Keratinocyte (primary cell): Measurements from ENCODE around the gene ADAMTSL3. TPM values are rescaled to one million over a fixed set of nuclear protein-coding genes. Genes with fewer than 3 reads are reported as not detected.
"Not testable (repeated sequence)": the region's sequence is repeated elsewhere in the genome, so short reads cannot be mapped to it uniquely, and the experiment has no call there.

ENCODE experiments used
- DNase-seq: peaks from one replicate; pipeline ENCODE4 v3.0.0-alpha.2; 2011; ENCODE audit warnings: low read depth, missing footprints, low spot score
- FAIRE-seq: peaks from 2 replicates; lab custom pipeline; 2011; peaks lifted over from hg19 to GRCh38; lab: Jason Lieb, UNC
- H2AFZ ChIP-seq: 2 replicates; pipeline ENCODE4 v1.6.0; 2012; ENCODE audit warnings: low read length, control low read depth, inconsistent platforms; ENCODE audit not compliant: control insufficient read depth
- H3K27ac ChIP-seq: 2 replicates; pipeline ENCODE4 v1.5.1; 2011; ENCODE audit warnings: low read length; ENCODE audit not compliant: control insufficient read depth, insufficient read depth
- H3K27me3 ChIP-seq: 3 replicates; pipeline ENCODE4 v1.6.0; 2011; ENCODE audit warnings: low read length; ENCODE audit not compliant: control insufficient read depth, insufficient read depth; ENCODE audit errors: extremely low read depth
- H3K36me3 ChIP-seq, 2 experiments: 2 replicates in 1 of 2; 3 replicates in 1 of 2; pipeline ENCODE4 v1.5.1; 2011; ENCODE audit warnings: low read length in 2 of 2, mild to moderate bottlenecking in 1 of 2; ENCODE audit not compliant: control insufficient read depth in 2 of 2, insufficient read depth in 2 of 2; ENCODE audit errors: extremely low read depth in 1 of 2
- H3K4me1 ChIP-seq: 3 replicates; pipeline ENCODE4 v1.5.1; 2011; ENCODE audit warnings: low read length; ENCODE audit not compliant: control insufficient read depth, insufficient read depth; ENCODE audit errors: extremely low read depth
- H3K4me2 ChIP-seq: 3 replicates; pipeline ENCODE4 v1.6.0; 2011; ENCODE audit warnings: low read depth, low read length; ENCODE audit not compliant: control insufficient read depth, insufficient read depth; ENCODE audit errors: extremely low read depth
- H3K4me3 ChIP-seq, 3 experiments: fragments of 200-600 bp in 1 of 3; sonication (generic) in 1 of 3; 2 replicates in 2 of 3; 3 replicates in 1 of 3; pipeline ENCODE4 v1.5.1; 2011 to 2016; ENCODE audit warnings: low read length in 3 of 3, mild to moderate bottlenecking in 3 of 3, control low read depth in 2 of 3, inconsistent platforms in 1 of 3, low read depth in 1 of 3, mixed read lengths in 1 of 3, mixed run types in 1 of 3, moderate library complexity in 1 of 3; ENCODE audit not compliant: control insufficient read depth in 2 of 3, insufficient read depth in 2 of 3; ENCODE audit errors: extremely low read depth in 1 of 3
- H3K79me2 ChIP-seq: 2 replicates; pipeline ENCODE4 v1.6.0; 2012; ENCODE audit warnings: low read length; ENCODE audit not compliant: control insufficient read depth, insufficient read depth
- H3K9ac ChIP-seq: 3 replicates; pipeline ENCODE4 v1.6.0; 2011; ENCODE audit warnings: low read length; ENCODE audit not compliant: control insufficient read depth, insufficient read depth; ENCODE audit errors: extremely low read depth
- H3K9me1 ChIP-seq: 3 replicates; pipeline ENCODE4 v1.6.0; 2011; ENCODE audit warnings: low read length; ENCODE audit not compliant: control insufficient read depth, insufficient read depth; ENCODE audit errors: extremely low read depth
- H3K9me3 ChIP-seq: 2 replicates; pipeline ENCODE4 v1.5.1; 2012; ENCODE audit warnings: low read depth, low read length; ENCODE audit not compliant: control insufficient read depth
- H4K20me1 ChIP-seq: 3 replicates; pipeline ENCODE4 v1.6.0; 2011; ENCODE audit warnings: low read length; ENCODE audit not compliant: control insufficient read depth, insufficient read depth; ENCODE audit errors: extremely low read depth
- EZH2 ChIP-seq: IDR thresholded peaks from one replicate; pipeline ENCODE4 v1.6.1; 2012; ENCODE audit warnings: inconsistent platforms, mild to moderate bottlenecking, low read length, moderate library complexity
- dilution Hi-C: fragments of 300-500 bp; cut with MboI; formaldehyde crosslinking; loops from one replicate; pipeline ENCODE4 v1.7.0; 2020; ENCODE audit warnings: low sequenced_read_pairs; ENCODE audit not compliant: extremely low pct_ligation_motif_present
- polyA plus RNA-seq, 5 experiments: library from polyadenylated mRNA; depleted of rRNA in 3 of 5; stranded (reverse) in 3 of 5; stranded (forward) in 1 of 5; unstranded in 1 of 5; fragments of >200 nt; gene quantifications; 1 replicate in 1 of 5; 2 replicates in 3 of 5; 3 replicates in 1 of 5; pipeline versions ENCODE4 v1.2.1 to v1.2.3, GENCODE V29; 2011 to 2012; ENCODE audit warnings: missing spikeins in 2 of 5, low read depth in 1 of 5, low replicate concordance in 1 of 5
- TF ChIP-seq, protein P1 (sequence below), 3 experiments: IDR thresholded peaks in 1 of 3; conservative IDR thresholded peaks in 1 of 3; optimal IDR thresholded peaks in 1 of 3; 2 replicates in 2 of 3; 3 replicates in 1 of 3; pipeline versions ENCODE3 to v1.5.1; 2011; ENCODE audit warnings: low read length in 3 of 3, mild to moderate bottlenecking in 3 of 3, moderate library complexity in 2 of 3, control low read depth in 1 of 3, inconsistent platforms in 1 of 3; ENCODE audit not compliant: insufficient read depth in 2 of 3; ENCODE audit errors: extremely low read depth in 1 of 3

Gene ADAMTSL3
- polyA plus RNA-seq, 1 donor (not counting 4 experiments of a cell fraction or from before 2014, with no cell fraction given) = 0.01 TPM

DNA sequence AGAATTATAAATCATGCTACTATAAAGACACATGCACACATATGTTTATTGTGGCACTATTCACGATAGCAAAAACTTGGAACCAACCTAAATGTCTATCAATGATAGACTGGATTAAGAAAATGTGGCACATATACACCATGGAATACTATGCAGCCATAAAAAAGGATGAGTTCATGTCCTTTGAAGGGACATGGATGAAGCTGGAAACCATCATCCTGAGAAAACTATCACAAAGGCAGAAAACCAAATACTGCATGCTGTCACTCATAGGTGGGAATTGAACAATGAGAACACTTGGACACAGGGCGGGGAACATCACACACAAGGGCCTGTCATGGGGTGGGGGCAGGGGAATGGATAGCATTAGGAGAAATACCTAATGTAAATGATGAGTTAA, 424.1 kb downstream of the ADAMTSL3 start:
- dilution Hi-C loops, H3K27ac ChIP-seq, H3K9me3 ChIP-seq, H3K9ac ChIP-seq, H3K9me1 ChIP-seq, H4K20me1 ChIP-seq, H3K27me3 ChIP-seq, H3K36me3 ChIP-seq, H3K4me3 ChIP-seq, FAIRE-seq, H3K79me2 ChIP-seq, H2AFZ ChIP-seq, DNase-seq, H3K4me2 ChIP-seq: not testable (repeated sequence)
- peaks cover 16% of the 10 kb centered on the region for H3K4me1 ChIP-seq

DNA sequence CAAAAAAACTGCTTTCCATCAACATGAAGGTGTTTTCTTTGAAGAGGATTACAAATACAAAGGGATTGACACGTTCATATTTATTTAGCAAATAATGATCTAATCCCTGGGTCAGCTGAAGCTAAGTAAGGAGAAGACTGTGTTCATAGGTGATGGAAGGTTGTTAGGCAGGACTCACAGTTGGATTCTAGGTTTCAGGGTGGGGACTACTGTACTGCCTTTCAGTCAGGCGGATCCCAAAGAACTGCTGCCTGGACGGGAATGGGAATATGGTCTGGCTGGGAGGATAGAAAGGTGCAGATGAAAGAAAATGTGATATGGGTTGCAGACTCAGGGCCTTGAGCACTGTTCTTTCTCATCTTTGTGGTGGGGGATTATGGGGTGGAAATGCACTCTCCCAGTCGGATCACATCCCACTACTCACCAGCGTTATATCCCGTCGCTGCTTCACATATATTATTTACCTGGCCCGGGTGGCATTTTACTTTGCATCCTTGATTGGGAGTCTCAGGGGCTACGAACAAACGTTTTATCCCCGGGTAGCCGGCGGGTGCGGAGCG, 425.5 kb downstream of the ADAMTSL3 start:
- H4K20me1 ChIP-seq, H2AFZ ChIP-seq, H3K79me2 ChIP-seq, H3K9ac ChIP-seq, H3K9me3 ChIP-seq, H3K27ac ChIP-seq, H3K4me3 ChIP-seq, H3K27me3 ChIP-seq, DNase-seq, H3K4me2 ChIP-seq, H3K36me3 ChIP-seq, dilution Hi-C loops, H3K9me1 ChIP-seq: not testable (repeated sequence)
- peaks cover 16% of the 10 kb centered on the region for H3K4me1 ChIP-seq
- peak; percentile 13 for FAIRE-seq

DNA sequence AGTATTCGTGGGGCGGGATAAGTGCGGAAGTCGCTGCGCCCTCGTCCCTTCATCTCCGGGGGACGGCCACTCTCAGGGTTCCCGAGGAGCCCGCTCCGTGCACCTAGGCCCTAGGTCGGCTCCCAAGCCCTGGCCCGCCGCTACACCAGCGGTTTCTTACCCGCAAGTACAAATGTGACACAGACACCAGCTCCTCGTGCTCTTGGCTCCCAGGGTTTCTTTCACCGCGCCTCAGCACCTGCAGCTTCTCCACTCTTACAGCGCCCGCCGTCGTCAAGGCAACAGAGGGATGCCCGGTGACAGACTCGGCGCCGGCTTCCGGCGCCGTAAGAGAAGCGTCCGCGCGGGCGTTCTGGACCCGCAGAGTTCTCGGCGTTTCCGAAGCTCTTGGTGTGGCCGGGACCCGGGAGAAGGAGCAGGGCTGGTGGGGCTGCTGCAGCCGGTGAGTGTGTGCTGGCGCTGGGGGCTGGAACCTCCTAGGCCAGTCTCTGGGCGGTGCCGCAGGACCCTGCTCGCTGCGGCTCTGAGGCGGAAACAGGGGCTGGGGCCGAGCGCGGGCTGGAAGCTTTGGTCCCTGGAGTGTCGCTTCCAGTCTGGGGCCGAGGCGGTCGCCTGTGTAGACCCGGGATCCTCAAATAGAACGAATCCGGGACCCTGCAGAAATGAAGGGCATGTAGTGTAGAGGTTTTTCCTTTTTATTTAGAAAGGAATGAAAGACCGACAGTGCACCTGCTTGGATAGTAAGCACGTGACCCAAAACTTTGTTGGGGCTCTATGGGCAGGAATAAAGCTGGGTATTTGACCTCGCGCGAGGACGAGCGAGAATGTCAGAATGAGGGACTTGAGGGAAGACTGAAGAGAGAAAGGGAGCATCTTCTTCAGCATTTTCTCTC, 426.2 kb downstream of the ADAMTSL3 start:
- Histone ChIP-seq H3K4me3 (peak overlapping the region; percentile 25 to 46 (median 42)), H3K9ac (no peak overlapping the region), H3K4me1 (peaks cover 16% of the 10 kb centered on the region), H3K9me1 (no peaks in the 10 kb centered on the region), H2AFZ (peak overlapping the region; percentile 74), H3K36me3 (no peaks in the 10 kb centered on the region), H3K27me3 (no peaks in the 10 kb centered on the region), H3K27ac (no peak overlapping the region), H4K20me1 (no peaks in the 10 kb centered on the region), H3K79me2 (no peaks in the 10 kb centered on the region), H3K4me2 (peak overlapping the region; percentile 60), H3K9me3 (no peaks in the 10 kb centered on the region)
- DNase-seq (no peak), FAIRE-seq (peak; percentile 96)
- TF ChIP-seq EZH2 = no peak
- TF ChIP-seq, protein P1, sequence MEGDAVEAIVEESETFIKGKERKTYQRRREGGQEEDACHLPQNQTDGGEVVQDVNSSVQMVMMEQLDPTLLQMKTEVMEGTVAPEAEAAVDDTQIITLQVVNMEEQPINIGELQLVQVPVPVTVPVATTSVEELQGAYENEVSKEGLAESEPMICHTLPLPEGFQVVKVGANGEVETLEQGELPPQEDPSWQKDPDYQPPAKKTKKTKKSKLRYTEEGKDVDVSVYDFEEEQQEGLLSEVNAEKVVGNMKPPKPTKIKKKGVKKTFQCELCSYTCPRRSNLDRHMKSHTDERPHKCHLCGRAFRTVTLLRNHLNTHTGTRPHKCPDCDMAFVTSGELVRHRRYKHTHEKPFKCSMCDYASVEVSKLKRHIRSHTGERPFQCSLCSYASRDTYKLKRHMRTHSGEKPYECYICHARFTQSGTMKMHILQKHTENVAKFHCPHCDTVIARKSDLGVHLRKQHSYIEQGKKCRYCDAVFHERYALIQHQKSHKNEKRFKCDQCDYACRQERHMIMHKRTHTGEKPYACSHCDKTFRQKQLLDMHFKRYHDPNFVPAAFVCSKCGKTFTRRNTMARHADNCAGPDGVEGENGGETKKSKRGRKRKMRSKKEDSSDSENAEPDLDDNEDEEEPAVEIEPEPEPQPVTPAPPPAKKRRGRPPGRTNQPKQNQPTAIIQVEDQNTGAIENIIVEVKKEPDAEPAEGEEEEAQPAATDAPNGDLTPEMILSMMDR (optimal IDR thresholded peaks at IDR 0.05 in 1 of 3, IDR thresholded peaks at IDR 0.05 in 1 of 3, conservative IDR thresholded peaks at IDR 0.05 in 1 of 3; ENCODE audit: extremely low read depth in 1 of 3, insufficient read depth in 2 of 3, low read length in 3 of 3) = no peak
- dilution Hi-C loops = no loop called here

DNA sequence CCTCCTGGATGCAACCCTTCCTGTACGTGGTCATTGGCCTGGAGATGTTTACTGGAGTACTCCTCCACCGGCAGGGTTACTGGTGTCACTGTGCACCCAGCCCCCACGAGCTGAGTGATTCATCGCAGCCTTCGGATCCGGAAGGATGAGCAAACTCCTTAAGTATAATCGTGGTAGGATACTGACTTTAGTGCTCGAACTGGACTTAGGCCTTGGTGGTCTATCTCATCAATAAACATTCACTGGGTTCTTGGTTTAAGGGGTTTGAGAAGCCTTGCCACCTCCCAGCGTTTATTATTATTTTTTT, 426.8 kb downstream of the ADAMTSL3 start:
- H3K4me1 ChIP-seq = peaks cover 16% of the 10 kb centered on the region
- H3K79me2 ChIP-seq, FAIRE-seq, DNase-seq, H4K20me1 ChIP-seq, H3K9ac ChIP-seq, H3K9me3 ChIP-seq, H3K27ac ChIP-seq, dilution Hi-C loops, H3K36me3 ChIP-seq, H3K27me3 ChIP-seq, H3K9me1 ChIP-seq: not testable (repeated sequence)
- peak overlapping the region; percentile 60 for H3K4me2 ChIP-seq
- H2AFZ ChIP-seq = peak overlapping the region; percentile 46
- peak overlapping the region in 1 of 3 experiments; percentile 46 for H3K4me3 ChIP-seq
